GM13977 (cell line): ENCODE measurements around the gene ANKH.
A peak's percentile ranks its signal among the peaks of the same experiment; 100 is the strongest.

ENCODE experiments used
- DNase-seq: peaks from one replicate; pipeline ENCODE4 v3.0.0; 2012; ENCODE audit warnings: low spot score
- CTCF ChIP-seq: IDR thresholded peaks from 2 replicates; pipeline ENCODE4 v1.5.1; 2012; ENCODE audit warnings: mild to moderate bottlenecking, control low read depth; ENCODE audit not compliant: insufficient read depth; ENCODE audit errors: extremely low read depth, missing control alignments
- in situ Hi-C: fragments of 300-500 bp; cut with MboI; formaldehyde crosslinking; loops from one replicate; pipeline ENCODE4 v1.12.0; 2022; ENCODE audit warnings: low sequenced_read_pairs, low pct_unique_long_range_greater_than_20kb, mixed read lengths, inconsistent platforms; ENCODE audit not compliant: unreplicated experiment

The ANKH gene

GRCh38 chr5:14771189-14771588, 100.4 kb downstream of the ANKH start:
- no peak for TF ChIP-seq CTCF
- in situ Hi-C loops = no loop called here
- DNase-seq = no peak

DNA sequence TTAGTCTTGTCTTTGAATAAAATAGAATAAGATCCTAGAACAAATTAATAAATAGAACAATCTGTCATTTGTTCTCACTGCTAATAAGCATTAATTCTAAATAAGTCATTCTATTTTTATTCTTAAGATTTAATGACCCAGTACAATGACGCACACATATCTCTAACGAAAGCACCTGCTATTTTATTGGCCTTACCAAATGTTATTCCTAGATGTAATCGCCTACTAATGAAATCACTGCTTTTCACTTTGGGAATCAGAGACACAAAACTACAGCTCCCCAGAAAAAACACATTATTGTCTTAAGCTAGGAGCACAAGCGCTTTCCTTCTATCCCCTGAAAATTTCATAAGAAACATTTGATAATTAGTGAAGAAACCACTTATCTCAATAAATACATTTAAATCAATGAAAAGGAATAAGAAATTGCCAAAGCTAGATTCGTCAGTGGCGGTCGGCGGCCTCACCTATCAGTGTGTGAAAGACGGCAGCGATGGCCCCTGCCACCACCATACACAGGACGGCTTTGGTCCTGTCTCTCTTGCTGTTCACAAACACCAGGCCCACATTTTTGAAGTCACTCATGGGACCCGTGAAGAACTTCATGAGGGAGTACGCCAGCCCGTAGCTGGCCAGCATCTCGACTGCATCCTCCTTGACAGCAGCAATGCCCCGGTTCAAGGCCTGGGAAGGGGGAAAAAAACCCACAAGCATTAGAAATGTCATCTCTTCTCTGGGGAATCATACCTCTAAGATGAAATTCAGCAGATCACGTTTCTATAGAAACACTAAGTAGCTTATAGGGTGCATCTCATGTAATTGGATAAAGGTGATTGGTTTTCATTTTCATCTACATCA, 102.8 kb downstream of the ANKH start:
- no peak for DNase-seq
- no peak for TF ChIP-seq CTCF
- in situ Hi-C loops = no loop called here

- in situ Hi-C loops = no loop called here
- DNase-seq = peak; percentile 31
- no peak for TF ChIP-seq CTCF
Observed at GRCh38 chr5:14767735-14768507, 103.7 kb downstream of the ANKH start.

GRCh38 chr5:14767053-14767452, 104.5 kb downstream of the ANKH start:
- no peak for DNase-seq
- no peak for TF ChIP-seq CTCF
- in situ Hi-C loops = no loop called here

GRCh38 chr5:14766584-14766983, 105.0 kb downstream of the ANKH start:
- DNase-seq = no peak
- TF ChIP-seq CTCF = no peak
- in situ Hi-C loops = no loop called here

- no peak for DNase-seq
- no peak for TF ChIP-seq CTCF
- in situ Hi-C loops = no loop called here
Observed at GRCh38 chr5:14765587-14765986, 106.0 kb downstream of the ANKH start.
